Activated CD8-positive, alpha-beta T cell treated with anti-CD3 and anti-CD28 coated beads for 36 hours (primary cell): Measurements from ENCODE around the gene SYNPO. TPM values are rescaled to one million over a fixed set of nuclear protein-coding genes. Genes with fewer than 3 reads are reported as not detected.

Source experiments
- ATAC-seq: fragments of 200-7000 bp; cut with Tn5 transposase; one replicate; pipeline ENCODE4 v1.10.0; 2021; ENCODE audit warnings: mild to moderate bottlenecking, moderate library complexity
- CTCF ChIA-PET: fragments of 350-600 bp; sonication (Branson Sonifier 250); formaldehyde crosslinking; loops from one replicate; lab custom pipeline; 2021; ENCODE audit warnings: antibody characterized with exemption; lab: Charles Lee
- POLR2A ChIA-PET: fragments of 350-600 bp; sonication (Branson Sonifier 250); formaldehyde crosslinking; loops from one replicate; lab custom pipeline; 2021; ENCODE audit warnings: antibody characterized with exemption; lab: Charles Lee
- DNase-seq: peaks from one replicate; pipeline ENCODE4 v3.0.0-alpha.2; 2020
- H3K27ac Mint-ChIP-seq: one replicate; pipeline ENCODE4 v1.8.0; 2021; ENCODE audit warnings: mild to moderate bottlenecking, mixed read lengths
- H3K27me3 Mint-ChIP-seq: one replicate; pipeline ENCODE4 v1.8.0; 2021; ENCODE audit warnings: mixed read lengths
- H3K36me3 Mint-ChIP-seq: one replicate; pipeline ENCODE4 v1.8.0; 2021; ENCODE audit warnings: low read depth, mixed read lengths
- H3K4me1 Mint-ChIP-seq: one replicate; pipeline ENCODE4 v1.8.0; 2021; ENCODE audit warnings: low read depth, mixed read lengths
- H3K4me3 Mint-ChIP-seq: one replicate; pipeline ENCODE4 v1.8.0; 2021; ENCODE audit warnings: mild to moderate bottlenecking, moderate library complexity, mixed read lengths
- H3K9me3 Mint-ChIP-seq: one replicate; pipeline ENCODE4 v1.8.0; 2021; ENCODE audit warnings: mixed read lengths
- CTCF ChIP-seq: fragments of 200-600 bp; IDR thresholded peaks from one replicate; pipeline ENCODE4 v1.8.0; 2022; ENCODE audit warnings: antibody characterized with exemption, mild to moderate bottlenecking
- intact Hi-C: fragments of 100-400 bp; cut with micrococcal nuclease; formaldehyde crosslinking; loops from one replicate; pipeline ENCODE4 v1.10.0; 2022
- total RNA-seq, 2 experiments: library from RNA; stranded (reverse); gene quantifications; one replicate each; pipeline ENCODE4 v1.2.3, GENCODE V29; 2021

The SYNPO gene
- total RNA-seq, 2 experiments from 2014 or later = 0.18 to 0.22 TPM

GRCh38 chr5:150706776-150707390 lies 66.4 kb downstream of the SYNPO start:
- ATAC-seq = no peak
- Mint-ChIP-seq H3K9me3 (no peaks in the 10 kb centered on the region), H3K4me1 (peaks cover 1% of the 10 kb centered on the region), H3K36me3 (peaks cover 10% of the 10 kb centered on the region), H3K27me3 (no peaks in the 10 kb centered on the region), H3K4me3 (no peak overlapping the region), H3K27ac (no peak overlapping the region)
- no peak for DNase-seq
- CTCF ChIA-PET = interaction anchor here (1.1 kb wide), 1 partner anchor 458 kb away, joined by 3 read pairs; no protein-coding TSS in a partner anchor
- POLR2A ChIA-PET = interaction anchor here (1.4 kb wide), 1 partner anchor 72 kb away, joined by 3 read pairs; the partner anchor contains the start of gene SMIM3
- intact Hi-C loops = no loop called here
- no peak for TF ChIP-seq CTCF

Other genes starting within 250 kb of the SYNPO start
- gene CD74, start 227.8 kb upstream of the SYNPO start, total RNA-seq = 100 to 1,000 TPM; 277 to 282 TPM
- 1,000 to 10,000 TPM; 3,542 to 3,651 TPM for gene RPS14, start 190.9 kb upstream of the SYNPO start, total RNA-seq
- gene NDST1, start 132.5 kb upstream of the SYNPO start, total RNA-seq = 1 to 10 TPM; 2.9 to 3.3 TPM
- under 1 TPM; 0.11 to 0.20 TPM for gene MYOZ3, start 20.6 kb downstream of the SYNPO start, total RNA-seq
- 10 to 100 TPM; 53.1 to 59.7 TPM for gene RBM22, start 60.4 kb downstream of the SYNPO start, total RNA-seq
- 10 to 100 TPM; 30.1 to 35.5 TPM for gene DCTN4, start 118.4 kb downstream of the SYNPO start, total RNA-seq
- 1 to 10 TPM; 8.6 to 8.8 TPM for gene SMIM3, start 138.1 kb downstream of the SYNPO start, total RNA-seq
- 1 to 10 TPM; 1.4 to 2.4 TPM for gene IRGM, start 205.9 kb downstream of the SYNPO start, total RNA-seq